ENCODE measurements around the gene GBE1.

The GBE1 gene

DNA sequence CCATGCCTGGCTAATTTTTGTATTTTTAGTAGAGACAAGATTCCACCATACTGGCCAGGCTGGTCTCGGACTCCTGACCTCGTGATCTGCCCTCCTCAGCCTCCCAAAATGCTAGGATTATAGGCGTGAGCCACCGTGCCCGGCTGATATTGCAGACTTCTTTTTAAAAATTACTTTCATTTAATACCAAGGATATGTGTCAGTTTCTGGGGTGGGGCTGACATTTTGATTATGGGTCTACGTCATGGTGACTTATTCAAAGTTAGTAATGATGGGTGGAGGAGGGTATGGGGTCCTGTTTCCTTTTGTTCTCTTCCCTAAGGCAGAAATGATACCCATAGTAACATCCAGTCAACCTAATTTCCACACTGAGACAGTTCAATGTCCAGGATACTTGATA is 34.7 kb downstream of the GBE1 start:
- H3K9ac ChIP-seq (ENCODE audit: insufficient read length, low read depth) = no peak overlapping the region
- no peaks in the 10 kb centered on the region for H3K27me3 ChIP-seq (ENCODE audit: insufficient read depth, insufficient read length)
- no peaks in the 10 kb centered on the region for H3K36me3 ChIP-seq (ENCODE audit: insufficient read depth, insufficient read length, low read length)
- no peak for TF ChIP-seq ZNF274 (IDR thresholded peaks at IDR 0.05; ENCODE audit: low read depth, low read length)
- no peak for TF ChIP-seq SUZ12 (IDR thresholded peaks at IDR 0.05; ENCODE audit: extremely low read depth, insufficient read depth, insufficient read length)
- TF ChIP-seq YY1 (IDR thresholded peaks at IDR 0.05; ENCODE audit: insufficient read depth, insufficient read length) = no peak
- H3K4me3 ChIP-seq (ENCODE audit: insufficient read length, low read depth) = no peak overlapping the region
- no peaks in the 10 kb centered on the region for H3K9me3 ChIP-seq (ENCODE audit: insufficient read depth, low read length)
- no peaks in the 10 kb centered on the region for H3K4me1 ChIP-seq (ENCODE audit: insufficient read depth, insufficient read length)
- DNase-seq (ENCODE audit: low read depth, low spot score) = no peak

DNA sequence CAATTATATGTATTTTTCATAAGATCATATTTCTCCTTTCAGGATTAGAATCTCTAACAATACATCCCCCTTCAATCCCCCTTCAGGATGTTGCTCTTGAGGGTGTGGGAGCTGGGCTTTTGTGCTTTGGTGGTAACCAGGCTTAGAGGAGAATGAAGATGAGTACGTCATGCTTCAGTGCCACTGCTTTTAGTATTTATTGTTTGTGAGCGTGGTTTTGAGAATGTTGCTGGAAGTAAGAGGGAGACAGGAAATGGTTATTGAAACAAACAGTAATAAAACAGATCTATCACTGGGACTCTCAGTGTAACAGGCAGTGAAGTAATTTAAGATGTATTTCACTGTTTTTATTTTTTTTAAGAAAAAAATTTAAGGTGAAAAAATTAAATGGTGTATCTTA is 35.3 kb downstream of the GBE1 start:
- no peak for DNase-seq (ENCODE audit: low read depth, low spot score)
- H3K9me3 ChIP-seq (ENCODE audit: insufficient read depth, low read length) = no peaks in the 10 kb centered on the region

DNA sequence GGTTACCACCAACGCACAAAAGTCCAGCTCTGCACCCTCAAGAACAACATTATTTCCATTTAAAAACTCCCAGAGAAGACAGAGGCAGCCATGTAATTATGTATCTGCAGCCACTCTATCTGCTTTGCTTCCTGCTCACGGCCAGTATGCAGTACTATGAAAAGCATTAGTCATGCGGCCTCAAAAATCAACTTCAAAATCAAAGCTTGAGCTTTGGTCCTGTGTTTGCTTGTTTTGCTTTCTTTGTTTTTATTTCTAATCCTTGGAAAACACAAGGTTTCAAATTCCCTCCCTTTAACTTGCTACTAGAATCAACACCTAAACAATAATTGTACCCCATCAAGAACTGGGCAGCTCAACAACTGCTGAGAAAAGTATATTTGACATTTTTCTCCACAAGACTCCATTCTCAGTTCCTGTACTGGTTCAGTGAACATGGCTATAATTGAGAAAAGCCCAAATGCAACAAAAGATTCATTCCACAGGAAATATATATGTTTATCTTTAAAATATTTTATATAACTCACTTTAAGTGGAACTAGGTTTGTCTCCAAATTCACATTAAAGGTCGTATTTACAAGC is 37.6 kb downstream of the GBE1 start:
- Histone ChIP-seq H3K4me3 (ENCODE audit: insufficient read length, low read depth) (no peak overlapping the region), H3K4me1 (ENCODE audit: insufficient read depth, insufficient read length) (no peaks in the 10 kb centered on the region), H3K36me3 (ENCODE audit: insufficient read depth, insufficient read length, low read length) (no peaks in the 10 kb centered on the region), H3K9ac (ENCODE audit: insufficient read length, low read depth) (no peak overlapping the region), H3K9me3 (ENCODE audit: insufficient read depth, low read length) (no peaks in the 10 kb centered on the region), H3K27me3 (ENCODE audit: insufficient read depth, insufficient read length) (no peaks in the 10 kb centered on the region)
- no peak for TF ChIP-seq YY1 (IDR thresholded peaks at IDR 0.05; ENCODE audit: insufficient read depth, insufficient read length)
- no peak for TF ChIP-seq SUZ12 (IDR thresholded peaks at IDR 0.05; ENCODE audit: extremely low read depth, insufficient read depth, insufficient read length)
- TF ChIP-seq ZNF274 (IDR thresholded peaks at IDR 0.05; ENCODE audit: low read depth, low read length) = no peak
- no peak for DNase-seq (ENCODE audit: low read depth, low spot score)

More for the DNA sequence above, 35.3 kb downstream of the GBE1 start:
- Histone ChIP-seq H3K27me3 (ENCODE audit: insufficient read depth, insufficient read length) (no peaks in the 10 kb centered on the region), H3K4me1 (ENCODE audit: insufficient read depth, insufficient read length) (no peaks in the 10 kb centered on the region), H3K4me3 (ENCODE audit: insufficient read length, low read depth) (no peak overlapping the region), H3K36me3 (ENCODE audit: insufficient read depth, insufficient read length, low read length) (no peaks in the 10 kb centered on the region), H3K9ac (ENCODE audit: insufficient read length, low read depth) (no peak overlapping the region)
- TF ChIP-seq YY1 (IDR thresholded peaks at IDR 0.05; ENCODE audit: insufficient read depth, insufficient read length) (no peak), SUZ12 (IDR thresholded peaks at IDR 0.05; ENCODE audit: extremely low read depth, insufficient read depth, insufficient read length) (no peak), ZNF274 (IDR thresholded peaks at IDR 0.05; ENCODE audit: low read depth, low read length) (no peak)

DNA sequence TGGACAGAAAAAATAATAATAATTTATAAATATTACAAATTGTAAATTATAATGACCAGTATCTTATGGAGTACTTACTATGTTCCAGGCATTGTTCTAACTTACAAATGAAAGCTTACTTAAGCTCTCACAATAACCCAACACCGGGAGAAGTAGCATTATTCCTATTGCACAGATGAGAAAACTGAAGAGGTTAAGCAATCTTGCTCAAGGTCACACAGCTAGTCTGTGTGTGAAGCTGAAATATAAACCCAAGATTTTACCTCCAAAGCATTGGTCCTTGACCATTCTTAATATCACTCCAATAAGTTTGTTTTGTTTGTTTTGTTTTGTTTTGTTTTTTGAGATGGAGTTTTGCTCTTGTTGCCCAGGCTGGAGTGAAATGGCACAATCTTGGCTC is 43.1 kb downstream of the GBE1 start:
- Histone ChIP-seq H3K27me3 (ENCODE audit: insufficient read depth, insufficient read length) (no peaks in the 10 kb centered on the region), H3K4me3 (ENCODE audit: insufficient read length, low read depth) (no peak overlapping the region)
- TF ChIP-seq YY1 (IDR thresholded peaks at IDR 0.05; ENCODE audit: insufficient read depth, insufficient read length) (no peak), SUZ12 (IDR thresholded peaks at IDR 0.05; ENCODE audit: extremely low read depth, insufficient read depth, insufficient read length) (no peak), ZNF274 (IDR thresholded peaks at IDR 0.05; ENCODE audit: low read depth, low read length) (no peak)

DNA sequence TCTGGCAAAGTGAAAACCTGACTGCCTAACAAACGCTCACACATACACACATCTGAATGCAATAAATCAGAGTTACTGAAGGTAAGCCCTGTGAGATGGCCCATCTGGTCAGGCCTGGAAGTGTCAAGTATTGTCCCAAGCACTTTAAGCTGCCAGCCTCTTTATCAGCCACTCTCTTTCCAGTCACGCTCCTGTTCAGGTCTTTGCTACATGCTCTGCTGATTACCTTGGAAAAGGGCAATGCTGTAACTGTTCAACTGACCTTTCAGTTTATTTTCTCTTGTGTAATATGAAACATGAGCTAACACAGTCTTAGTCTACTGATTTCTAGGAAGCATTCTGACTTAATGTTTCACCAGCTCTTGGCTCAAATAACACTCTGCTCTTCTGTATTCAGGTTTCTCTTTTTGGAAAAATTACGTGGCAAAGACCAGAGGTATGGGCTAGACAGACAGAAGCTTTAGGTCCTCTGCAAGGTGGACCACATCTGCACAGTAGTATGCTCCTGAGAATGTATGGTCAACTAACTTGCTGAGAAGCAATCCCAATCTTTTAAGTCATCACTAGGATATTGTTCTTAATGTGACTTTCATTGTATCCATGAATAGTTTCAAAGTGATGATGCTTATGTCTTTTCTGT is 44.5 kb downstream of the GBE1 start:
- no peak for TF ChIP-seq ZNF274 (IDR thresholded peaks at IDR 0.05; ENCODE audit: low read depth, low read length)
- no peak for TF ChIP-seq YY1 (IDR thresholded peaks at IDR 0.05; ENCODE audit: insufficient read depth, insufficient read length)
- no peak for TF ChIP-seq SUZ12 (IDR thresholded peaks at IDR 0.05; ENCODE audit: extremely low read depth, insufficient read depth, insufficient read length)
- no peak for DNase-seq (ENCODE audit: low read depth, low spot score)

More for the DNA sequence above, 43.1 kb downstream of the GBE1 start:
- no peak for DNase-seq (ENCODE audit: low read depth, low spot score)
- Histone ChIP-seq H3K9ac (ENCODE audit: insufficient read length, low read depth) (no peak overlapping the region), H3K36me3 (ENCODE audit: insufficient read depth, insufficient read length, low read length) (no peaks in the 10 kb centered on the region), H3K4me1 (ENCODE audit: insufficient read depth, insufficient read length) (no peaks in the 10 kb centered on the region), H3K9me3 (ENCODE audit: insufficient read depth, low read length) (no peaks in the 10 kb centered on the region)

DNA sequence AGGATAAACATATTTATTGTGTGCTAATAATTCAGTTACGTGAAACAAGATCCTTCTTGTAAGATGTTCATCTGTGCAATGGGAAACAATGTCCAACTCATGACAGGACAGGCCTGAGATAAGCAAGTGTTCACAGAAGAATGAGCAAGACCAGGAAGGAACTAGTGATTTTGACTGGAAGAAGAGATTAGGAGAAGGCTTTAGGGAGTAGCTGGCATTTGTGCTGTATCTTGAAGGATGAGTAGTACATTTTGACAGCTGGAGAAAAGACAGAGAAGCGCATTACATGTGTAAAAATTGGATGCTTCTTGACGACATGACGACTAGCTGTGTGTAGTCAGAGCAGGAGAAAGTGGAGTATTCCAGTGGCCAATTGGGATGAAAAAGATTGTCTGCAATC is 48.4 kb downstream of the GBE1 start:
- Histone ChIP-seq H3K27me3 (ENCODE audit: insufficient read depth, insufficient read length) (no peaks in the 10 kb centered on the region), H3K36me3 (ENCODE audit: insufficient read depth, insufficient read length, low read length) (no peaks in the 10 kb centered on the region), H3K9me3 (ENCODE audit: insufficient read depth, low read length) (no peaks in the 10 kb centered on the region), H3K4me1 (ENCODE audit: insufficient read depth, insufficient read length) (no peaks in the 10 kb centered on the region), H3K4me3 (ENCODE audit: insufficient read length, low read depth) (no peak overlapping the region), H3K9ac (ENCODE audit: insufficient read length, low read depth) (no peak overlapping the region)
- no peak for DNase-seq (ENCODE audit: low read depth, low spot score)
- TF ChIP-seq SUZ12 (IDR thresholded peaks at IDR 0.05; ENCODE audit: extremely low read depth, insufficient read depth, insufficient read length) (no peak), YY1 (IDR thresholded peaks at IDR 0.05; ENCODE audit: insufficient read depth, insufficient read length) (no peak), ZNF274 (IDR thresholded peaks at IDR 0.05; ENCODE audit: low read depth, low read length) (no peak)

More for the DNA sequence above, 44.5 kb downstream of the GBE1 start:
- Histone ChIP-seq H3K9ac (ENCODE audit: insufficient read length, low read depth) (no peak overlapping the region), H3K27me3 (ENCODE audit: insufficient read depth, insufficient read length) (no peaks in the 10 kb centered on the region), H3K9me3 (ENCODE audit: insufficient read depth, low read length) (no peaks in the 10 kb centered on the region), H3K36me3 (ENCODE audit: insufficient read depth, insufficient read length, low read length) (no peaks in the 10 kb centered on the region), H3K4me1 (ENCODE audit: insufficient read depth, insufficient read length) (no peaks in the 10 kb centered on the region), H3K4me3 (ENCODE audit: insufficient read length, low read depth) (no peak overlapping the region)

DNA sequence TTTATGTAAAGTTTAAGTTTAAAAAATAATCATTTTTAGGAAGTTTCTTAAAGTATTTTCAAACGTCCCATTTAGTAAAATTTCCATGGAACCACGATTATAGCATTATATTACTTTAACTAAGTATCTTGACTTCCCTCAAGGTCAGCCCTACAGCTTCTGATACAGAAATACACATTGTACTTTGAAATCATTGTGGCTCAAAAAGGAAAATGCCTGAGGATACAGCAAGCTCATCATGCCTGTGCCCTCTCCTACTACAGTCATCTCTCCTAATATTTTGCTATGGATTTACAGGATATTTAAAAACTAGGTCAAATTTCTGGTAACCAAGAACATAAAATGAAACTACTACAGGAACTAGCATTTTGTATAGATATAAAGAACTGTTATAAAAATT is 51.8 kb downstream of the GBE1 start:
- TF ChIP-seq ZNF274 (IDR thresholded peaks at IDR 0.05; ENCODE audit: low read depth, low read length) (no peak), SUZ12 (IDR thresholded peaks at IDR 0.05; ENCODE audit: extremely low read depth, insufficient read depth, insufficient read length) (no peak), YY1 (IDR thresholded peaks at IDR 0.05; ENCODE audit: insufficient read depth, insufficient read length) (no peak)
- Histone ChIP-seq H3K27me3 (ENCODE audit: insufficient read depth, insufficient read length) (no peaks in the 10 kb centered on the region), H3K4me1 (ENCODE audit: insufficient read depth, insufficient read length) (no peaks in the 10 kb centered on the region), H3K9me3 (ENCODE audit: insufficient read depth, low read length) (no peaks in the 10 kb centered on the region), H3K9ac (ENCODE audit: insufficient read length, low read depth) (no peak overlapping the region), H3K36me3 (ENCODE audit: insufficient read depth, insufficient read length, low read length) (peaks cover 5% of the 10 kb centered on the region), H3K4me3 (ENCODE audit: insufficient read length, low read depth) (no peak overlapping the region)
- no peak for DNase-seq (ENCODE audit: low read depth, low spot score)
